ENCODE data around the gene TMEM108. TPM values are rescaled to one million over a fixed set of nuclear protein-coding genes. Genes with fewer than 3 reads are reported as not detected.

Gene TMEM108
- total RNA-seq, 4 donors from 2014 or later, result 0.54 to 2.9 (median 1.4) TPM

DNA sequence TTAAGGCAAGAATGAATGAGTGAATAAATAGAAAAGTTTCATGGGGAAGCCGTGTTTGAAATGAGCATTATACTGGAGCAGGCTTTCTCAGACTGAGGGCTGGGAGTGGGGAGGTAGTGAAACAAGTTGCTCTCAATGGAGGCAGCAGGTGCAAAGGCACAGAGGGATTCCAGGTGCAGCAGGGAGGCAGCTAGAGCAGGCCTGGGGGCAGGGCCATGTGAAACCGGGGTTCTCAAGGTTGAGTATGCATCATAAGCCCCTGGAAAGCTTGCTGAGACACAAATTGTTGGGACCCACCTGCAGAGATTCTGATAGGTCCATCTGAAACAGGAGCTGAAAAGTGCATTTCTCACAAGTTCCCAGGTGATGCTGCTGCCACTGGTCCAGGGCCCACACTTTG is 406.9 kb downstream of the TMEM108 start:
- intact Hi-C loops (cut with DNase I; ENCODE audit: low total_unique reads), result no loop called here
- 87 to 90% methylated on average over 2 of the region's 2 CpGs for WGBS, 2 donors
- TF ChIP-seq POLR2A (IDR thresholded peaks at IDR 0.05), result no peak
- TF ChIP-seq CTCF (IDR thresholded peaks at IDR 0.05), result no peak
- H3K4me3 ChIP-seq (ENCODE audit: low read depth, poor library complexity, severe bottlenecking), result no peak overlapping the region
- no peak for DNase-seq (ENCODE audit: low spot score in 2 of 2)

All from lower leg skin (tissue), 4 donors.